Subcutaneous adipose tissue (tissue), 4 donors: Measurements from ENCODE around the gene SRM. TPM values are rescaled to one million over a fixed set of nuclear protein-coding genes. Genes with fewer than 3 reads are reported as not detected.

Experiments
- total RNA-seq, 4 donors: library from RNA; depleted of rRNA; stranded (reverse); fragments of >200 nt; gene quantifications; one replicate each; pipeline ENCODE4 v1.1.0, GENCODE V29; 2016
- TF ChIP-seq, protein P1 (sequence below): fragments of 450-650 bp; IDR thresholded peaks from one replicate; pipeline ENCODE4 v1.5.1; 2016; ENCODE audit warnings: low read depth, mild to moderate bottlenecking, control low read depth, antibody characterized with exemption, moderate library complexity

SRM gene
- total RNA-seq, 4 donors from 2014 or later: 21.2 to 45.2 (median 30.4) TPM

DNA sequence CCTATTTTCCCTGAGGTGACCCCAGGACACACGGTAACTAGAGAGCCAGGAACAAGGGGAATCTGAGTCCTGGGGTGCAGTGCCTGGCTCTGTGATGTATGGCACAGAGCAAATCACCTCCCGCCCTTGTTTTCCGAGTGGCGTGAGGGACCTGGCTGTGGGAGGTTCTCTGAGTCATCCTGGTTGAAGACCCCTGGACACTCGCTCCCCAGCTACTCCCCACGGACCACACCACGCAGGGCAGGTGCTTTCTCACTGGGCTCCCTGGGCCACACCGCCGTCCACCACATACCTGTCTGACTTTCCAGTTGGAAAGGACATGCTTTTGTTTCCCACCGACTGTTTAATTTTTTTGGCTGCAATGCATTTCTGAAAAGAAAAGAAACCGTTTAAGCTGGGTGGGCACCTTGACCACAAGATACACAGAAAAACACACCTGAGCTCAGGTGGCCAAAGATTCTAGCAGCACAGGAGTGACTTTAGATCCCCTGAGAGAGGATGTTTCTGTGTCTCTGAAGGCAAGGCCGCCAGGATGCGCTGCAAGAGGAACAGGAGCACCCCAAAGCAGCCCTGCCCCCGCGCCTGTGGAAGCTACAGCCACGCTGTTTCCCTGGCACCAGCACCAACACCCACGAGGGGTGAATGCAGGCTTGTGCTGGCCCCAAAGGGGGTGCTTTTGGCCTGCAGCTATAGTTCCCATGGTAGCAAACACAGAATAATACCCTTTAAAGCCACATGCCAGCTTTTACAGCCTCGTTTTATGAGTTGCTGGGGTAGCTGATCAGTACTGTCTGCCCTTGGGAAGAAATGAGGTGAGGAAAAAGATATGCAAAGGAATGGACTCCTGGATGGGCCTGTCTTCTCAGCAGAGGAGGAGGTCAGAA is 8.1 kb upstream of the SRM start:
- TF ChIP-seq, protein P1, sequence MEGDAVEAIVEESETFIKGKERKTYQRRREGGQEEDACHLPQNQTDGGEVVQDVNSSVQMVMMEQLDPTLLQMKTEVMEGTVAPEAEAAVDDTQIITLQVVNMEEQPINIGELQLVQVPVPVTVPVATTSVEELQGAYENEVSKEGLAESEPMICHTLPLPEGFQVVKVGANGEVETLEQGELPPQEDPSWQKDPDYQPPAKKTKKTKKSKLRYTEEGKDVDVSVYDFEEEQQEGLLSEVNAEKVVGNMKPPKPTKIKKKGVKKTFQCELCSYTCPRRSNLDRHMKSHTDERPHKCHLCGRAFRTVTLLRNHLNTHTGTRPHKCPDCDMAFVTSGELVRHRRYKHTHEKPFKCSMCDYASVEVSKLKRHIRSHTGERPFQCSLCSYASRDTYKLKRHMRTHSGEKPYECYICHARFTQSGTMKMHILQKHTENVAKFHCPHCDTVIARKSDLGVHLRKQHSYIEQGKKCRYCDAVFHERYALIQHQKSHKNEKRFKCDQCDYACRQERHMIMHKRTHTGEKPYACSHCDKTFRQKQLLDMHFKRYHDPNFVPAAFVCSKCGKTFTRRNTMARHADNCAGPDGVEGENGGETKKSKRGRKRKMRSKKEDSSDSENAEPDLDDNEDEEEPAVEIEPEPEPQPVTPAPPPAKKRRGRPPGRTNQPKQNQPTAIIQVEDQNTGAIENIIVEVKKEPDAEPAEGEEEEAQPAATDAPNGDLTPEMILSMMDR: no peak

DNA sequence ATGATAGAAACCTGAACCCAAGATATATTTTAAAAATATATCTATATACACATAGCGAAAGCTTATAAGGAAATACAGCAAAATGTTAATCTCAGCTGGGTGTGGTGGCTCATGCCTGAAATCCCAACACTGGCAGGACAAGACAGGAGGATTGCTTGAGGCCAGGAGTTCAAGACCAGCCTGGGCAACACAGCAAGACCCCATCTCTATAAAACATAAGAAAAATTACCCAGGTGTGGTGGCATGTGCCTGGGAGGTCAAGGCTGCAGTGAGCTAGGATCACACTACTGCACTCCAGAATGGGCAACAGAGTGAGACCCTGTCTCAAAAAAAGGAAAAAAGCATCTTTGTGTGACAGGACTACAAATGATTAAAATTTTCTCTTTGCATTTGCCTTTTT is 6.0 kb upstream of the SRM start:
- TF ChIP-seq, protein P1: no peak

DNA sequence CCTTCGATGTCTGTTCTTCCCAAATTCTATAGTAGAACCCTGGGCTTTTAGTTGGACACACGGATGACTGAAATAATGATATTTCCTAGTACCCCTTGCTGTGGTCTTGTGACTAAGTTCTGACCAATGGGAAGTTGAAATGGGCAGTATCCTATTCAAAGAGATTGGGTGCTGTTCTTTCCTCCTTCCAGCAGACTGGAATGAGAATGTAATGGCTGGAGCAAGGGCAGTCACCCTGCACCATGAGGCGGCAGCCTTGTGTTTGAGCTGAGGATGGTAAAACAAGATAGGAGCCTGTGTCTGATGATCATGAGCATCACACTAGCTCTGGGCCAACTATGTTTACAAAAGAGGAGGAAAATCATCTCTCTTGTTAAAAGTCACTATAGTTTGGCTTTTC is 5.1 kb upstream of the SRM start:
- TF ChIP-seq, protein P1: no peak

DNA sequence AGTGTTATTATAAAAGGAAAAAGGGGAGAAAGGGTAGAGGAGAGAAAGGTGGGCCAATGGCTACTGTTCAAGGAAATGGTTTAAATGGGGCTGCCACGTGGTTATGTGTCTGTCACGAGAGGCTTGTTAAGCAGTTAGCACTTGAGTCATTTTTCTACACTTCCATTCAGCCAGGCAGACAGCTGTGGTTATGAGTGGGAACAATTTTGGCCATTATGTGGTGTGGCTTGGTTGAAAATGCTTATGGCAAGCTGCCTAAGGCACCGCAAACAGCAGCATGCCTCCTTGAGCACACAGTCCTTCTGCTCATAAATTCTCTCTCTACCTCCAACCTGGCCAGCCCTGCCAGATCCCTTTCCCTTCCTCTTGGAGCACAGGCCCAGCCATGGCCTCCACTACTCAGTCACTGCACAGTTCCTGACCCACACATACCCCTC is 3.2 kb upstream of the SRM start:
- TF ChIP-seq, protein P1: no peak

DNA sequence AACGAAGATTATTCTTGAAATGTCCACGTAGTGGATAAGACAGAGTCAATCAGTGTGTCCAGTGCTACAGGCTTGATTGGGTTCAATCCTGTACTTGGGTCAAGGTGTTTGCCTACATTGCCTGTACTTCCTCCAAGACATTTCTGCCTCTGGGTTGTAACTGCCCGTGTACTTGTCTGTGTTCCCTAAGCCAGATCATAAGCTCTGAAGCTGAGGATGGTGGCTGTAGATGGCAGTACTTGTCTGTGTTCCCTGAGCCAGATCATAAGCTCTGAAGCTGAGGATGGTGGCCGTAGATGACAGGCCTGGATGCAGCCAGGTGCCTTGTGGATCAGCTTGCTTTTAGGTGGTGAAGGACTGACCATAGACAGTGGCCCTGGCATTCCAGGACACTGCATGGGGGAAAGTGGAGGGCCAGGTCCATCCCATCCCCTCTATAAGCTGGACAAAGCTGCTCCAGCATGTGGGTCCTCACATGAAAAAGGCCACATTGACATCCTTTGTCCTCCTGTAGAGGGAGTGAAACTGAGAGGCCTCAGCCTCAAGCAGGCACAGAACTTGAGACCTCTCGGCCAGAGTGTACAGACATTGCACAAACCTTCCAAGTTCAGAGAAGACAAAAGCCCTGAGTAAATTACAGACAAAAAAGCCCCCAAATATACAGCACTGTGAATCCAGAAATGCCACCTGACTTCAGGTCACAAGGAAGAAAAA is 2.0 kb upstream of the SRM start:
- TF ChIP-seq, protein P1: no peak

DNA sequence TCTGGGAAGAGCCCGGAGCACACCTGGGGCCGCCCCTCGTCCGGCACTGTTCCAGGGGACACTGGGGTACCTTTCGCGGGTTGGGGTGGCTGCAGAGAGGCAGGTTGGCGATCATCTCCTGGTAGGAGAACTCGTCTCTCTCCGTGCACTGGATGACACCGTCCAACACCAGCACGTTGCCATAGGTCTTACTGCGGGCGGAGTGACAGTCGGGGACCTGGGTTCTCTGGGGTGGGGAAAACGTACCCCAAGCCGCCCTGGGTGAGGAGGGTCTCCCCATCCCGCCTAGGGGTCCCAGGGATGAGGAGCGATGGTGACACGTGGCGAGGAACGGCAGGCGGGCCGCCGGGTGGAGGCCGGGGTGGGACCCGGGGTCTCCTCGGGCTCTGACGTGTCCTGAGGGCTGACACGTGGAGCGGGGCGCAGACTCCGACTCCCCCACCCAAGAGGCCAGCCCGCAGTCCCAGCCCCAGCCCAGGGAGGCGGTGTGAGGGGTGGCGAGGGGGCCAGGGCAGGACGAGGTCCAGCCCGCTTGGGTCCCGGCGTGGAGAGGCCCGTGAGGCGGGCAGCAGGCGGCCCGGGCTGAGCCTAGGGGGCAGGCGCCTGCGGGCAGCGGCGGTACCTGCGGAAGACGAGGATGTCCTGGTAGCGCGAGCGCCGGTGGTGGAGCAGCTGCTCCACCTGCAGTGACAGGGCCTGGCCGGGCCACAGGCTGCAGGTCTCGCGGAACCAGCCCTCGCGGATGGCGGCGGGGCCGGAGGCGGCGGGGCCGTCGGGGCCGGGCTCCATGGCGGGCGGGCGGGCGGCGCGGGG is 457 bp downstream of the SRM start:
- TF ChIP-seq, protein P1: no peak
